Erythroblast (primary cell): Measurements from ENCODE around the gene BACE1.

Source experiments
- GATA1 ChIP-seq: IDR thresholded peaks from 2 replicates; pipeline ENCODE4 v1.6.1; 2011; ENCODE audit warnings: low read depth, mild to moderate bottlenecking, control low read depth, low read length, moderate library complexity
- POLR2A ChIP-seq: IDR thresholded peaks from 2 replicates; pipeline ENCODE4 v1.6.1; 2011; ENCODE audit warnings: mild to moderate bottlenecking, low read length

DNA sequence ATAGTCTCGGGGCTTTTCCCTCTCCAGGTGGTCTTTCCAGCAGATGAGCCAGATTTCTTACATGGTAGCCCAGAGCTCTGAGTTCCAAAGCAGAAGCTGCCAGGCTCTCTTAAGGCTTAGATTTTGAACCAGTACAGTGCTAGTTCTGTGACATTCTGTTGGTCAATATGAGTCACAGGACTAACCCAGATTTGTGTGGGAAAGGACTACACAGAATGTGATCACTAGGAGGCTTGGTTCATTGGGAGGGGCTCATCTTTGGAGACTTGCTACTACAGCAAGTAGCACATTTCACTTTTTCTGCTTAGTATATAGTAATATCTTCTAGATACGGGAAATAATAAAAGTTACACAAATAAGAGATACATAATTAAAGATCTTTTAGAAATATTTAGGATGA lies 59.5 kb downstream of the BACE1 start:
- TF ChIP-seq POLR2A (no peak), GATA1 (no peak)
